Ramos (cell line): ENCODE measurements around the gene DUSP22.

Experiments
- in situ Hi-C: fragments of 300-500 bp; cut with MboI; formaldehyde crosslinking; loops from one replicate; pipeline ENCODE4 v1.14.3; 2022; ENCODE audit warnings: low sequenced_read_pairs; ENCODE audit not compliant: unreplicated experiment

Gene DUSP22

GRCh38 chr6:347232-347631, 54.9 kb downstream of the DUSP22 start:
- in situ Hi-C loops, result no loop called here

GRCh38 chr6:347951-348859, 55.9 kb downstream of the DUSP22 start:
- in situ Hi-C loops, result no loop called here

GRCh38 chr6:348860-349396, 56.6 kb downstream of the DUSP22 start:
- in situ Hi-C loops, result no loop called here

- in situ Hi-C loops, result no loop called here
These were observed 57.2 kb downstream of the DUSP22 start for GRCh38 chr6:349491-349921.

GRCh38 chr6:350371-350770, 58.1 kb downstream of the DUSP22 start:
- in situ Hi-C loops, result no loop called here

GRCh38 chr6:351011-351866, 59.0 kb downstream of the DUSP22 start:
- in situ Hi-C loops, result no loop called here

- in situ Hi-C loops, result no loop called here
These were observed 59.6 kb downstream of the DUSP22 start for GRCh38 chr6:351867-352289.

- in situ Hi-C loops, result no loop called here
These were observed 60.2 kb downstream of the DUSP22 start for GRCh38 chr6:352474-352873.

- in situ Hi-C loops, result no loop called here
These were observed 60.7 kb downstream of the DUSP22 start for GRCh38 chr6:352896-353470.

GRCh38 chr6:353642-354614, 61.6 kb downstream of the DUSP22 start:
- in situ Hi-C loops, result no loop called here

GRCh38 chr6:354631-355280, 62.5 kb downstream of the DUSP22 start:
- in situ Hi-C loops, result no loop called here

- in situ Hi-C loops, result no loop called here
These were observed 63.3 kb downstream of the DUSP22 start for GRCh38 chr6:355373-356208.

- in situ Hi-C loops, result no loop called here
These were observed 64.6 kb downstream of the DUSP22 start for GRCh38 chr6:356828-357251.

- in situ Hi-C loops, result no loop called here
These were observed 65.0 kb downstream of the DUSP22 start for GRCh38 chr6:357261-357790.

GRCh38 chr6:357791-358341, 65.6 kb downstream of the DUSP22 start:
- in situ Hi-C loops, result no loop called here

GRCh38 chr6:358432-358831, 66.1 kb downstream of the DUSP22 start:
- in situ Hi-C loops, result no loop called here

GRCh38 chr6:358847-359246, 66.6 kb downstream of the DUSP22 start:
- in situ Hi-C loops, result no loop called here
